Measurements from ENCODE around the gene SNCAIP. TPM values are rescaled to one million over a fixed set of nuclear protein-coding genes. Genes with fewer than 3 reads are reported as not detected.

The SNCAIP gene
- total and polyA plus RNA-seq, 2 of the 4 experiments (the other 2 are of a cell fraction): 15.3 to 19.0 TPM

DNA sequence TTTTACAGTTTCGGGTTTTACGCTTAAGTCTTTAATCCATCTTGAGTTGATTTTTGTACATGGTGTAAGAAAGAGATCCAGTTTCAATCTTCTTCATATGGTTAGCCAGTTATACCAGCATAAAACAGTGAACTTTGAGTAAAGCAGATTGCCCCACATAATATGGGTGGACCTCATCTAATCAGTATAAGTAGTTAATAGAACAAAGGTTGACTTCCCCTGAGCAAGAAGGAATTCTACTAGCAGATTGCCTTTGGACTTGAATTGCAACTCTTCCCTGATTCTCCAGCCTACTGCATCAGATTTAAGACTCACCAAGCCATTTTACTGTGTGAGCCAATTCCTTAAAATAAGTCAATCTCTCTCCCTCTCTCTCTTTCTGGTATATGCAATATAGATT lies 173.2 kb downstream of the SNCAIP start:
- no peak overlapping the region for H4K91ac ChIP-seq (ENCODE audit: insufficient read depth, low read depth, low read length)
- no TSS peak for BruUV-seq (replicated peaks)
- TF ChIP-seq POLR2A (IDR thresholded peaks at IDR 0.05; ENCODE audit: low read depth, low read length) (no peak), MAZ (IDR thresholded peaks at IDR 0.05; ENCODE audit: borderline replicate concordance, low read depth, low read length) (no peak), CEBPB (IDR thresholded peaks at IDR 0.05; ENCODE audit: low read depth, low read length) (no peak), FOS (IDR thresholded peaks at IDR 0.05; ENCODE audit: low read depth, low read length) (no peak), CHD1 (IDR thresholded peaks at IDR 0.05; ENCODE audit: low read depth, low read length) (no peak), MAFK (IDR thresholded peaks at IDR 0.05; ENCODE audit: low read depth, low read length) (no peak), USF2 (IDR thresholded peaks at IDR 0.05; ENCODE audit: low read depth, low read length) (no peak), BHLHE40 (IDR thresholded peaks at IDR 0.05; ENCODE audit: low read depth, low read length) (no peak), MXI1 (IDR thresholded peaks at IDR 0.05; ENCODE audit: borderline replicate concordance, low read depth, low read length) (no peak), SMC3 (IDR thresholded peaks at IDR 0.05; ENCODE audit: low read depth, low read length) (no peak), RAD21 (IDR thresholded peaks at IDR 0.05; ENCODE audit: low read length) (no peak), NFE2L2 (IDR thresholded peaks at IDR 0.05; ENCODE audit: low read depth, low read length) (no peak), CTCF (conservative IDR thresholded peaks at IDR 0.05; ENCODE audit: low read depth, low read length) (no peak), RFX5 (IDR thresholded peaks at IDR 0.05; ENCODE audit: low read depth, low read length) (no peak), RCOR1 (IDR thresholded peaks at IDR 0.05; ENCODE audit: insufficient replicate concordance, low read length) (no peak)
- TF ChIP-seq, protein P1, sequence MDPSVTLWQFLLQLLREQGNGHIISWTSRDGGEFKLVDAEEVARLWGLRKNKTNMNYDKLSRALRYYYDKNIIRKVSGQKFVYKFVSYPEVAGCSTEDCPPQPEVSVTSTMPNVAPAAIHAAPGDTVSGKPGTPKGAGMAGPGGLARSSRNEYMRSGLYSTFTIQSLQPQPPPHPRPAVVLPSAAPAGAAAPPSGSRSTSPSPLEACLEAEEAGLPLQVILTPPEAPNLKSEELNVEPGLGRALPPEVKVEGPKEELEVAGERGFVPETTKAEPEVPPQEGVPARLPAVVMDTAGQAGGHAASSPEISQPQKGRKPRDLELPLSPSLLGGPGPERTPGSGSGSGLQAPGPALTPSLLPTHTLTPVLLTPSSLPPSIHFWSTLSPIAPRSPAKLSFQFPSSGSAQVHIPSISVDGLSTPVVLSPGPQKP (IDR thresholded peaks at IDR 0.05; ENCODE audit: borderline replicate concordance, low read depth, low read length): no peak

More for the DNA sequence above, 173.2 kb downstream of the SNCAIP start:
- no CpG with 5 or more reads among the region's 2 CpGs for WGBS, 2 experiments (ENCODE audit: extremely low coverage in 2 of 2, insufficient read length in 1 of 2)
- Histone ChIP-seq H3K14ac (replicated peaks; ENCODE audit: low read depth, low read length) (no peak overlapping the region), H3K4me3 (ENCODE audit: insufficient read depth, low read depth, low read length) (no peak overlapping the region), H3K4me1 (ENCODE audit: control insufficient read depth, insufficient read depth, low read length) (peaks cover 1% of the 10 kb centered on the region; the same call in 1 of the 2 replicates), H2AK9ac (replicated peaks; ENCODE audit: low read depth, low read length, poor library complexity) (no peak overlapping the region), H2BK20ac (ENCODE audit: low read depth, low read length) (no peak overlapping the region), H4K8ac (ENCODE audit: low read depth in 2 of 2, low read length in 2 of 2) (no peak overlapping the region), H3K4ac (ENCODE audit: low read depth, low read length) (no peak overlapping the region), H3K27me3 (ENCODE audit: control insufficient read depth, insufficient read depth, low read length) (no peaks in the 10 kb centered on the region), H3K23ac (ENCODE audit: low read depth, low read length) (no peak overlapping the region), H3K56ac (ENCODE audit: extremely low read depth, insufficient read depth, low read length) (no peak overlapping the region), H2BK5ac (ENCODE audit: low read depth, low read length, poor library complexity, severe bottlenecking) (no peak overlapping the region), H3K18ac (ENCODE audit: low read depth, low read length) (no peak overlapping the region), H4K20me1 (ENCODE audit: insufficient read depth, low read length) (no peaks in the 10 kb centered on the region), H2AFZ (replicated peaks; ENCODE audit: low read length, poor library complexity) (no peak overlapping the region), H2AK5ac (ENCODE audit: low read depth, low read length) (no peak overlapping the region), H2BK120ac (ENCODE audit: low read depth, low read length) (no peak overlapping the region), H3K9ac (ENCODE audit: low read depth, low read length) (no peak overlapping the region), H4K5ac (ENCODE audit: low read depth, low read length) (no peak overlapping the region), H3K9me3 (ENCODE audit: control insufficient read depth, insufficient read depth, low read length) (no peaks in the 10 kb centered on the region), H3K4me2 (ENCODE audit: low read depth, low read length) (no peak overlapping the region), H3K79me1 (ENCODE audit: low read depth in 1 of 2, low read length in 2 of 2) (no peaks in the 10 kb centered on the region), H2BK15ac (ENCODE audit: low read depth, low read length) (no peak overlapping the region), H3K36me3 (ENCODE audit: control insufficient read depth, insufficient read depth, low read length) (no peaks in the 10 kb centered on the region), H3K9me1 (ENCODE audit: insufficient read depth, low read length) (no peaks in the 10 kb centered on the region), H3K27ac (ENCODE audit: insufficient read depth, low read length) (no peak overlapping the region)
- dilution Hi-C loops (cut with HindIII; ENCODE audit: low sequenced_read_pairs, unreplicated experiment) (no loop called here), in situ Hi-C loops (cut with MboI; ENCODE audit: low sequenced_read_pairs) (no loop called here), intact Hi-C loops (cut with micrococcal nuclease) (no loop called here)
- ChIA-PET CTCF (no interaction called here), POLR2A (ENCODE audit: unreplicated experiment) (no interaction called here)
- no peak for DNase-seq
- ATAC-seq (ENCODE audit: low read depth): no peak

Measured in IMR-90 (cell line).